GM20431 (cell line): ENCODE data around the gene C19orf33.

Experiments used
- in situ Hi-C: fragments of 300-500 bp; cut with MseI, MboI; formaldehyde crosslinking; loops from one replicate; pipeline ENCODE4 v1.15.0; 2020; ENCODE audit warnings: low sequenced_read_pairs; ENCODE audit not compliant: unreplicated experiment

C19orf33 gene

GRCh38 chr19:38307076-38307475 is 3.0 kb downstream of the C19orf33 start:
- in situ Hi-C loops, result no loop called here

GRCh38 chr19:38307597-38307996 is 3.5 kb downstream of the C19orf33 start:
- in situ Hi-C loops, result no loop called here

- in situ Hi-C loops, result no loop called here
These were observed 4.1 kb downstream of the C19orf33 start for GRCh38 chr19:38308006-38308766.

- in situ Hi-C loops, result no loop called here
These were observed 5.0 kb downstream of the C19orf33 start for GRCh38 chr19:38308926-38309614.

- in situ Hi-C loops, result no loop called here
These were observed 5.7 kb downstream of the C19orf33 start for GRCh38 chr19:38309615-38310278.

- in situ Hi-C loops, result no loop called here
These were observed 6.2 kb downstream of the C19orf33 start for GRCh38 chr19:38310279-38310670.

GRCh38 chr19:38310986-38311385 is 6.9 kb downstream of the C19orf33 start:
- in situ Hi-C loops, result no loop called here

GRCh38 chr19:38315657-38316476 is 11.8 kb downstream of the C19orf33 start, which contains the start of gene YIF1B:
YIF1B (minus strand) TSS chr19:38315947; CDS start chr19:38315917, 30 bp downstream.
- in situ Hi-C loops, result no loop called here

- in situ Hi-C loops, result no loop called here
These were observed 12.5 kb downstream of the C19orf33 start for GRCh38 chr19:38316477-38317067.

GRCh38 chr19:38317104-38317612 is 13.1 kb downstream of the C19orf33 start:
- in situ Hi-C loops, result no loop called here

- in situ Hi-C loops, result no loop called here
These were observed 14.6 kb downstream of the C19orf33 start for GRCh38 chr19:38318660-38319059.

- in situ Hi-C loops, result loop anchor here (10.0 kb wide), 1 partner anchor 425 kb away; no protein-coding TSS in a partner anchor
These were observed 15.6 kb downstream of the C19orf33 start, which contains the start of gene KCNK6 for GRCh38 chr19:38319421-38320258. KCNK6 (plus strand) TSS chr19:38319845; CDS start chr19:38319951, 106 bp downstream.

GRCh38 chr19:38320969-38321339 is 16.9 kb downstream of the C19orf33 start:
- in situ Hi-C loops, result loop anchor here (10.0 kb wide), 1 partner anchor 426 kb away; no protein-coding TSS in a partner anchor

GRCh38 chr19:38321646-38322196 is 17.7 kb downstream of the C19orf33 start:
- in situ Hi-C loops, result loop anchor here (10.0 kb wide), 1 partner anchor 427 kb away; no protein-coding TSS in a partner anchor

GRCh38 chr19:38323291-38323690 is 19.2 kb downstream of the C19orf33 start:
- in situ Hi-C loops, result loop anchor here (10.0 kb wide), 1 partner anchor 428 kb away; no protein-coding TSS in a partner anchor

- in situ Hi-C loops, result loop anchor here (10.0 kb wide), 1 partner anchor 430 kb away; no protein-coding TSS in a partner anchor
These were observed 20.4 kb downstream of the C19orf33 start for GRCh38 chr19:38324431-38324830.

GRCh38 chr19:38326591-38326990 is 22.5 kb downstream of the C19orf33 start:
- in situ Hi-C loops, result loop anchor here (10.0 kb wide), 1 partner anchor 432 kb away; no protein-coding TSS in a partner anchor

GRCh38 chr19:38329651-38330050 is 25.6 kb downstream of the C19orf33 start:
- in situ Hi-C loops, result loop anchor here (10.0 kb wide), 2 partner anchors 85 to 435 kb away; no protein-coding TSS in a partner anchor
